IPS-20b (cell line): ENCODE measurements around the gene PIP5K1B.

ENCODE experiments used
- H3K27ac ChIP-seq: one replicate; pipeline ENCODE4 v1.5.1; 2013; ENCODE audit warnings: low read length
- H3K27me3 ChIP-seq: 2 replicates; pipeline ENCODE4 v1.6.1; 2013; ENCODE audit warnings: mild to moderate bottlenecking, low read length, inconsistent platforms; ENCODE audit not compliant: insufficient read depth
- H3K36me3 ChIP-seq: 2 replicates; pipeline ENCODE4 v1.6.1; 2013; ENCODE audit warnings: low read depth, mild to moderate bottlenecking, inconsistent platforms, low read length, moderate library complexity; ENCODE audit not compliant: insufficient read depth
- H3K4me1 ChIP-seq: 2 replicates; pipeline ENCODE4 v1.6.1; 2013; ENCODE audit warnings: mild to moderate bottlenecking, control low read depth, inconsistent platforms, low read length, moderate library complexity; ENCODE audit not compliant: insufficient read depth
- H3K4me3 ChIP-seq: 2 replicates; pipeline ENCODE4 v1.5.1; 2013; ENCODE audit warnings: mild to moderate bottlenecking, low read length, inconsistent platforms
- H3K9ac ChIP-seq: 2 replicates; pipeline ENCODE4 v1.6.1; 2013; ENCODE audit warnings: low read depth, mild to moderate bottlenecking, inconsistent platforms, low read length, moderate library complexity
- H3K9me3 ChIP-seq: 2 replicates; pipeline ENCODE4 v1.6.1; 2013; ENCODE audit warnings: mild to moderate bottlenecking, low read depth, low read length, inconsistent platforms; ENCODE audit not compliant: insufficient read depth

The PIP5K1B gene

DNA sequence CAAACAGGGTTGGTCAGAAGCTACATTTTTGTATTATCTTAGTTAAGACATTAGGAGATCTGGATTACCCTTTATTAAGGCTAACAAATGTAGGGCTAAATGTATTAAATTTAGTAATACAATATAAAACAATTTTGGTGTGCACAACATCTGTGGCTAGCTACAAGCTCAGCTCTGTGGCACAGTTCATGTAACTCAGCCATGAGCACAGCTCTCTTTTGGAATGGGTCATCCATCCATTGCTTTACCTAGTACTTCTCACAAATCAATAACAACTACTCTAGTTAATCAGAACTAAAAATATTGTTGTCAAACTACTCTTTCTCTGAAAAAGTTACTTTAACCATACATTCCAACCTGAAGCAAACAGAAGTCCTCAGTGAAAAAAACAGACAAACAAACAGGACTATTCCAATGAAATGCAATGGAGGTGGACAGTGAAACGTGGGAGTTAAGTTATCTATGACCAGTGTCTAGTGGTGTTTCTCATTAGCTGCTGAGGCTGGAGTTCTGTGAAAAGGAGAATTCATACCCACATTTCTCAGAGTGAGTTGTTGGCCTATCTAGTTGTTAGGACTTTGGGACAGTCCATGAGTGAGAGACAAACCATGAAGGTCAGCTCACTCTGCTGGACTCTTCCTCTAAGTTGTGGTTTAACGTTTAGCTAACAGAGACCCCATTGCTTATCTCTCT is 55.1 kb downstream of the PIP5K1B start:
- H3K4me3 ChIP-seq, result no peak overlapping the region
- no peaks in the 10 kb centered on the region for H3K36me3 ChIP-seq
- no peaks in the 10 kb centered on the region for H3K27me3 ChIP-seq
- no peak overlapping the region for H3K9ac ChIP-seq
- H3K4me1 ChIP-seq, result peaks cover 12% of the 10 kb centered on the region
- no peaks in the 10 kb centered on the region for H3K9me3 ChIP-seq
- no peak overlapping the region for H3K27ac ChIP-seq

DNA sequence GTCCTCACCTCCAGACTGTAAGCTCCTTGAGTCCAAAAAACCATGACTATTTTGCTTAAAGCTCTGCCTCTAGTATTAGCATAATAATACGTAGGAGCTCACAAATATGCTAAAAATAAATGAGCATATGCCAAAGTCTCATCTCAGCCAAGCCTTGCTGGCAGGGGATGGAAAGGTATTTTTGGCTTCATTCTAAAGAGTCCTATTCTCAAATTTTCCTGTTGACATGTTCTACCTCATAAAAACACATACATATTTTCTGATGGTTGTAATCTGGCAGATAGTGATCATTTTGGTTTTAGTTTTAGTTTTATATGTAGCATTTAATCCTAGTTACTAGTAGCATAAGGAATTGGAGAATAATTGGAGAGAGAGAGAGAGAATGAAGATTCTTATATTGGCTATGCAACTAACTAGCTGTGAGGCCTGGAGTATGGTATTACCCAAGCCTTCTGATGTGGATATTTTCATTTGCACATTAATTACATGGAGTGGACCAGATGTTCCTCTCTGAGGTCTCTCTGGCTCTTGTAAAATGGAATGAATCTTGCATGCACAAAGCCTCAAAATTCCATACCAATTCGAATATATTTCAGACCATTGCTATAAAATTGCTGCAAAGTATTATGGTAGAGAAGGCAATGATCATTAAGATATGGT is 55.8 kb downstream of the PIP5K1B start:
- H3K27me3 ChIP-seq, result no peaks in the 10 kb centered on the region
- peaks cover 7% of the 10 kb centered on the region for H3K4me1 ChIP-seq
- no peaks in the 10 kb centered on the region for H3K9me3 ChIP-seq
- H3K4me3 ChIP-seq, result no peak overlapping the region
- no peaks in the 10 kb centered on the region for H3K36me3 ChIP-seq
- H3K27ac ChIP-seq, result no peak overlapping the region
- H3K9ac ChIP-seq, result no peak overlapping the region

DNA sequence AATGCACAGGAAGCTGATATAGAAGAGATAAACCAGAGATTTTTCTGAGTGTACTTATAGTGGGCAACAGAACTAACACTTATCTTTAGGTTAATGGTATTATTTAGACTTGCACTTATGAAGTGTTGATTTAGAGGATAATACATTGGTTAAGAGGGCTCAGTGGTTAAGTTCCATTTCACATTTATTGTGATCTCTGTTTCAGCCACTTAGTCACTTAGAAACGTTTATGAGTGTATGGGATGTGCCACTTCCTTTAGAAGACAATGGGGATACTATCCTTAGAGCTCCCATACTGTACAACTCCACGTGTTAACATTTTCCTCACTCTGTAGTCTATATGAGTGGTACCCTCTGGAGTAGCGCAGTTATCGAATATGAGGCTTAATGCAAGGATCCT is 57.5 kb downstream of the PIP5K1B start:
- H3K27ac ChIP-seq, result no peak overlapping the region
- no peaks in the 10 kb centered on the region for H3K9me3 ChIP-seq
- H3K9ac ChIP-seq, result no peak overlapping the region
- no peaks in the 10 kb centered on the region for H3K27me3 ChIP-seq
- no peaks in the 10 kb centered on the region for H3K36me3 ChIP-seq
- no peak overlapping the region for H3K4me3 ChIP-seq
- H3K4me1 ChIP-seq, result no peaks in the 10 kb centered on the region

DNA sequence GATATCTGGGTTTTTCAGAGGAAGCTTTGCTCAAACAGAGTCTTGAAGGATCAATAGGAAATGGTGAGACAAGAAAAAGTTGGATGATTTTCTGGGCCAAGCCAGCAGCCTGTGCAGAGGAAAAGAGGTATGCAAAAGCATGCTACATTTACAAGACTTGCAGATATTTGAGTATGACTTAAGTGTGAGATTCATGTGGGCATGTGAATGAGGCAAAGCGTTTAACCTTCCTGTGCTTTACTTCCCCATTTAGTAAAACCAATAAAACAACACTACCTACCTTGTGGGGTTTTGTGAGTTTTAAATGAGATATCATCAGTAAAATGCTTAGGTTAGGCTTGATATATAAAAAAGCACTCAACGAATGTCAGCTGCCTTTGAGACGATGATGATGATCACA is 58.1 kb downstream of the PIP5K1B start:
- no peak overlapping the region for H3K9ac ChIP-seq
- no peaks in the 10 kb centered on the region for H3K27me3 ChIP-seq
- H3K36me3 ChIP-seq, result no peaks in the 10 kb centered on the region
- no peaks in the 10 kb centered on the region for H3K9me3 ChIP-seq
- H3K27ac ChIP-seq, result no peak overlapping the region
- no peak overlapping the region for H3K4me3 ChIP-seq
- H3K4me1 ChIP-seq, result no peaks in the 10 kb centered on the region

DNA sequence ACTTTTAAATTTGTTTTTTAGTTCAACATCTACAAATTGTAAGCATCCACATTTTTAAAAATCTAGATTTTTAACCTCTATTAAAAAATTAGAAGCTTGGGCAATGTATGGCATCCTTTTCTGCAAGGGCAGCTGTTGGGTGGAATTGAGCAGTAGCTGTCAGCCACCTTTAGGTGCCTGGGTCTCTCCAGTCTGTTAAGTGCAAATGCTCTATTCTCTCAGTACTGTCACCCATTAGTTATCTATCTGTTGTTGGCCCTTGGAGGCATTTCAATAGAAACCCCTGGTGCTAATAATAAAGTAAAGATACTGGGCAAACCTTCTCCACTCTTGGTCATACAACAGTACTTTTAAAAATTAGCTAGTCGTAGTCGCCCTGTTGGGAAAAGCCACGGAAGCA is 63.6 kb downstream of the PIP5K1B start:
- Histone ChIP-seq H3K27me3 (no peaks in the 10 kb centered on the region), H3K9me3 (no peaks in the 10 kb centered on the region), H3K27ac (no peak overlapping the region)

DNA sequence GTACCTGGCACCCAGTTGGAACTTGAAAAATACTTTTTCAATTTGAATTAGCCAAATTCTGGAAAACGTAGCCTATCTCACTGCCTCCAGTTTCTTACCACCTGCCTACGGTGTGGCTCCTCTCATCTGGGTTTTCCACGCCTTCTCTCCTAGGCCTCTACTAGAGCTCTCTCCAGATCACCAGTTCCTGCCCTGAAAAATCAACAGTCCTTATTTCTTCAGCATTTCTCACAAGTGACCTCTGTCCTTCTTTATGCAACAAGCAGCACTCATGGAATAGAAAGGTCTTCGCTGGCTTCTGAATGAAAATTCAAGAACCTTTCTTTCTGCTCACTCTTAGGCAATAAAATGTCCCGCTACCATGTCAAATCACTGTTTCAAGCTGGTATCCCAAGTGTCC is 64.8 kb downstream of the PIP5K1B start:
- Histone ChIP-seq H3K4me3 (no peak overlapping the region), H3K9me3 (no peaks in the 10 kb centered on the region), H3K27me3 (no peaks in the 10 kb centered on the region), H3K36me3 (no peaks in the 10 kb centered on the region), H3K27ac (no peak overlapping the region), H3K9ac (no peak overlapping the region), H3K4me1 (no peaks in the 10 kb centered on the region)

More for the DNA sequence above, 63.6 kb downstream of the PIP5K1B start:
- Histone ChIP-seq H3K4me3 (no peak overlapping the region), H3K4me1 (no peaks in the 10 kb centered on the region), H3K9ac (no peak overlapping the region), H3K36me3 (no peaks in the 10 kb centered on the region)

DNA sequence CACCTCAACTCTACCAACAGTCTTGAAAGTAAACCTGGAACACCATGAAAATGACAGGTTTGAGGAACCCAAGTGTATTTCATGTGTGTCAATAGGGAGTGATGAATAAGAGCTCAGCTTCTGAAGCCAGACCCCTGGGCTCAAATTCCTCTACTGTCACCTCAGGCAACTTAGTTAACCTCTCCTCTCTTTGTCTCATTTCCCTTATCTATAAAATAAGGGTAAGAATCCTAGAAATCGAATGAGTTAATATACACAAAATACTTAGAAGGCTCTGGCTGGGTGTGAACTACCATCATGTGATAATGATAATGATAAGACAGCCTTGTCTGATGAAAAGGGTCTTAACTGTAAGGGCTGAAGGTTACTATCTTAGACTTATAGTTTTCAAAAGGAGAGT is 66.3 kb downstream of the PIP5K1B start:
- Histone ChIP-seq H3K4me3 (no peak overlapping the region), H3K9me3 (no peaks in the 10 kb centered on the region), H3K27me3 (no peaks in the 10 kb centered on the region), H3K4me1 (no peaks in the 10 kb centered on the region), H3K27ac (no peak overlapping the region), H3K9ac (no peak overlapping the region), H3K36me3 (no peaks in the 10 kb centered on the region)

DNA sequence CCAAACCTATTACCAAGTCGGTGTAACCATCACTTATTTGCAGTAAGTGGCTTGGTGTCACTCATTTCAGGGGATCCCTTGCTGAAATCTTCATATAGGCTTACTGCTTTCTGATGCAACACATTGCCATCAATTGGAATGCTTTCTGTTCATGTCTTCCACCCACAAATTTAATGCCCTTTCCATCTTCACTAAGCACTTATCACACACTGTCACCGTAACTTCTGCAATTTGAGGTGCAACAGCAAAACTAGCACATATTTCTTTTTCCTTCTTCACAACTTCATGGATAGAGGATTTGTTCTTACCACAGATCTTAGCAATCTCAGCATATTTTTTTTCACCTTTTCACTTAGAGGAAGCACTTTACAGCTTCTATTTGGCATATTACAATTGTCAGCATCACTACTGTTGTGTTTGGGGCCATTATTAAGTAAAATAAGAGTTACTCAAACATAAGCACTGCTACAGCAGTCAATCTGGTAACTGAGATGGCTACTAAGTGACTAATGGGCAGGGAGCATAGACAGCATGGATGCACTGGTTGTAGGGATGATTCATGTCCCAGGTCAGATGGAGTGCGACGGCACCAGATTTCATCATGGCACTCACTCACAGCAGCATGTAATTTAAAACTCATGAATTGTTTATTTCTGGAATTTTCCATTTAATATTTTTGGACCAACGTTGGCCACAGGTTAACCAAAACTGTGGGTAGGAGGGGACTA is 70.1 kb downstream of the PIP5K1B start:
- Histone ChIP-seq H3K27me3 (no peaks in the 10 kb centered on the region), H3K9ac (no peak overlapping the region), H3K4me1 (peaks cover 5% of the 10 kb centered on the region; the same call in 1 of the 2 replicates)

DNA sequence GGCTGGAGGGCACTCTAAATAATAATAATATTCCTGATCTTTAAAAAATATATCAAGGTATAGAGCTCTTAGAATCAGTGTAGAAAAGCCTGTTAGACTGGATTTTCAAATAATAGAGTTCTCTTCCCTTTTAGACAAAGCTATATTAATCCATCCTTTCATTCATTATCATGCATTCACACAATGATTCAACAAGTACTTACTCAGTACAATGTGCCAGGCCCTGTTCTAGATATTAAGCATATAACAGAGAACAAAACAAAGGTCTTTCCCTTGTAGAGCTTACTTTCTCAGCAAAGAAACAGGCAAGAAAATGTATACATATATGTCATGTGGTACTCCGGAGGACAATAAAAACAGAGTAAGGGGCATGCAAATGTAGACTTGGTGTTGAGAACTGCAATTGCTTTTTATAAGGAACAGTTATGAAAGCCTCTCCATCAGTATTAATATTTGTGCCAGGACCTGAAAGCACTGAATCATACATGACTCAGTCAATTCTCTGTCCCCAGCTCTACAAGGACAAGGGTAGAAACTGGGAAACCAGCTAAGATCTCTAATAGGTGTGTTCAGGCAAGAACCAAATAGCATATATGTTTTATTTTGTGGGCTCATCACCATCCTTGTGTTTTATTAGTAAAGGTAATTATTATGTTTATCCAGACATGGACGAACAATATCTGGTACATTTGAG is 72.2 kb downstream of the PIP5K1B start:
- no peaks in the 10 kb centered on the region for H3K27me3 ChIP-seq
- no peak overlapping the region for H3K4me3 ChIP-seq
- H3K9ac ChIP-seq, result no peak overlapping the region
- no peaks in the 10 kb centered on the region for H3K9me3 ChIP-seq
- no peak overlapping the region for H3K27ac ChIP-seq
- H3K36me3 ChIP-seq, result no peaks in the 10 kb centered on the region
- peaks cover 5% of the 10 kb centered on the region; the same call in 1 of the 2 replicates for H3K4me1 ChIP-seq

More for the DNA sequence above, 70.1 kb downstream of the PIP5K1B start:
- Histone ChIP-seq H3K9me3 (no peaks in the 10 kb centered on the region), H3K4me3 (no peak overlapping the region), H3K27ac (no peak overlapping the region), H3K36me3 (no peaks in the 10 kb centered on the region)

DNA sequence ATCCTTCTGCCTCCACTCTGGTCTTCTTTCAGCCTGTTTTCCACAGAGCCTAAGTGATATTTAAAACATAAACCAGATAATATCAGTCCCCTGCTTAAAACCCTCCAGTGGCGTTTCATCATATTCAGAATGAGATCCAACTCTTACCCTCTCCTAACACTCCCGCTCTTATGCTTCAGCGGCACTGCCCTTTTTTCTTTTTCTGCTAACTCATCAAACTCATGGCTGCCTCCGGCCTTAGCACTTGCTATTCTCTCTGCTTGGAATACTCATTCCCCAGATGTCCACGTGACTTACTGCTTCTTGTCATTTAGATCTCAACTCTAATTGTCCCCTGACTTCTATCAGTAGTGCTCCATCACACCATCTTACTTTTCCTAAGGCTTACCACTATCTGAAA is 73.6 kb downstream of the PIP5K1B start:
- Histone ChIP-seq H3K9ac (peak overlapping the region; percentile 95; the same call in 1 of the 2 replicates), H3K4me1 (peaks cover 5% of the 10 kb centered on the region; the same call in 1 of the 2 replicates), H3K27ac (no peak overlapping the region), H3K36me3 (no peaks in the 10 kb centered on the region), H3K9me3 (no peaks in the 10 kb centered on the region), H3K4me3 (no peak overlapping the region), H3K27me3 (no peaks in the 10 kb centered on the region)

DNA sequence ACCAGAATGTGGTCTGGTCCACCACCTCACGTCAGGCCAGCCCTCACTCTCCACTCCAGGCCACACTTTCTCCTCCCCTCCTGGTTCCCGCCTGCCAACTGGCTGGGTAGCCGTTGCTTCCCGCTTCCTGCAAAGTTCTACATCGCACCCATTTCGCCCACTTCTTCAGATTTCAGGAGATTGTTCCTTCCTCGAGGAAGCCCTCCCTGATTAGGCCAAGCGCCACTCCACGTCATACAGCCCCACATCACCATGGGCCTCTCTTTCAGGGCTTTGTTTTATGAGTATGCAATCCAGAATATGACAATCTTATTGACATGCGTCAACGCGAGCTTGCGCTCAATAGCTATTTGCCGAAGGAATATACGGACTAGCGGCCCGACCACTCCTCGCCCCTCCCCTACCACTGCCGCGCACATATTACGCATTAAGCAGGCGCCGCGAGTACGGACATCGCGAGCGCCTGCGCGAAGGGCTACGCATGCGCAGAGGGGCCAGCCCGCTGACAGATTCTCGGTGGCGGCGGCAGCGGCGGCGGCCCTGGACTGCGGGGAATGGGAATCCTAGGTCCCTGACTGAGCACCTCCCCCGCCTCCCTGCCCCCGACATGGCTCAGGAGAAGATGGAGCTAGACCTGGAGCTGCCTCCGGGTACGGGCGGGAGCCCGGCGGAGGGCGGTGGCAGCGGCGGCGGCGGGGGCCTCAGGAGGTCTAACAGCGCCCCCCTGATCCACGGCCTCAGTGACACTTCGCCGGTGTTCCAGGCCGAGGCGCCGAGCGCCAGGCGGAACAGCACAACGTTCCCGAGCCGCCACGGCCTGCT is 74.7 kb downstream of the PIP5K1B start:
- Histone ChIP-seq H3K4me1 (peaks cover 5% of the 10 kb centered on the region; the same call in 1 of the 2 replicates), H3K27me3 (no peaks in the 10 kb centered on the region), H3K36me3 (no peaks in the 10 kb centered on the region), H3K9me3 (no peaks in the 10 kb centered on the region), H3K4me3 (peak overlapping the region; percentile 94), H3K27ac (peak overlapping the region; percentile 26), H3K9ac (peak overlapping the region; percentile 95)
